HG02798 (cell line): Measurements from ENCODE around the gene PAGE2.
"Not testable (repeated sequence)": the region's sequence is repeated elsewhere in the genome, so short reads cannot be mapped to it uniquely, and the experiment has no call there.

ENCODE experiments used
- ATAC-seq: cut with Tn5 transposase; IDR thresholded peaks from one replicate; pipeline ENCODE4 v1.9.1; 2021; ENCODE audit warnings: mild to moderate bottlenecking; ENCODE audit not compliant: unreplicated experiment, poor library complexity

Gene PAGE2, protein sequence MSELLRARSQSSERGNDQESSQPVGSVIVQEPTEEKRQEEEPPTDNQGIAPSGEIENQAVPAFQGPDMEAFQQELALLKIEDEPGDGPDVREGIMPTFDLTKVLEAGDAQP

DNA sequence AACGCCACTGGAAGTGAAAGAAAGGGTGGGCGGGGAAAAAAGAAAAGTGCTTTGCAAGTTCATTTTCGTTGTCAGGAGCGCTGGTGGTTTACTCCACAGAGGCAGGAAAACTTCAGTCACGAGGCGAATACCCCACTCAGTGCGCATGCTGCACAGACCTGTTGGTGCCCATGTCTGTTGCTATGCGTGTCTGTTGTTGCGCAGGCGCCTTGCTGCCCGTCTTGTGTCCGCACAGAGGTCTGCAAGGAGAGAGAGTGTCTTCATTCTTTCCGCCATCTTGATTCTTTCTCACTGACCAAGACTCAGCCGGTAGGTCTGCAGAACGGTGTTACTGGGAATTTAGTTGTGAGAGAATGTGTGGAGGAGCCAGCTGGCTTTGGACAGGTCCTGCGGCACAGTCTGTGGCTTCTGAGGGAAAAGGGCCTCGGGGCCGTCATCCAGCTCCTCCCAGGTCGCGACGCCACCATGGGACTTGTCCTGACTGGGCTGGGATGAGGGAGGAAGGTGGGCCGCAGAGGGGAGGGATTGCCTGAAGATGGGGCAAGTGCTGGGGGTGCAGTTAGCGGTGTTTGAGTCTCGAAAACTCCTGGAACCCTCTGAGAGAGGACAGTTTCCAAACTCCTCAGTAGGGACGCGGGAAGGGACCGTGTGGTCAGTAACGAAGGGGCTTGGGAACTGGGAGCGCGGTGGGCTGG lies at the start of gene PAGE2:
Gene PAGE2, plus strand, starts transcription at position 224 of the 695 bp plus-strand sequence. CDS start 1,003 bp downstream, outside the sequence.
- ATAC-seq = no peak

DNA sequence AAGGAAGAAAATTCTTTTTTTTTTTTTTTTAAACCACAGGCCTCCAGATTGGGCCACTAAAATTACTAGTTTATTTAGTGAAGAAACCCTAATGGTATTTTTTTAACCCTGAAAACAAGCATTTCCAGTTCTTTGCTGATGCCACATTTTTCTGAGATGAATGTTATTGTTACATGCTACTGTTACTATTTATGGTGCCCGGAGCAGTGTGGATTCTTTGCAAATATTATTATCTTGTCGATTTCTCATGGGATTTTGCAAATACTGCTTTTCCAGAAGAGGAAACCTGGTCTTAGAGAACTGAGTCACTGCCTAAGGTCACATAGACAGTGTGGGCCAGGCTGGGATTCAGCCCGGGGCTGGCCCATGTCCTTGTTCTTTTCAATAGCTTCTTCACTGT lies 49.3 kb upstream of the PAGE2 start:
- no peak for ATAC-seq

DNA sequence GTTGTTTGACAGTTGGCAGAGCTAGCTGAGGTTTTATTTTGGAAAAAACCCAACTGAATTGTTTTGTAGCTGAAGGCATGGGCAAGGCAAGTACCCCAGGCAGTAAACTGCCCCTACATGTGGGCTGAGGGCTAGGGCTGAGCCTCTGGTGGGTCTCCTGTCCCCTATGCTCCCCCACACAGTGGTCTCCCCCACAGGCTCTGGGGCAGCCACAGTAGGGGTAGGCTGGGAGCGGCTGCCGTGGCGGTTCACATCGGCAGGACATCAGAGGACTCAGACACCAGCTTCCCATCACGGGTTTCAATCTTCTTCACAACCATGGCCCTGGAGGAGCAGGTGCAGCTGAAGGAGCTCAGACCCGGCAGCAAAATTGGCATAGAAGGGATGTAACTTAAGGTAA lies 47.3 kb upstream of the PAGE2 start:
- no peak for ATAC-seq

DNA sequence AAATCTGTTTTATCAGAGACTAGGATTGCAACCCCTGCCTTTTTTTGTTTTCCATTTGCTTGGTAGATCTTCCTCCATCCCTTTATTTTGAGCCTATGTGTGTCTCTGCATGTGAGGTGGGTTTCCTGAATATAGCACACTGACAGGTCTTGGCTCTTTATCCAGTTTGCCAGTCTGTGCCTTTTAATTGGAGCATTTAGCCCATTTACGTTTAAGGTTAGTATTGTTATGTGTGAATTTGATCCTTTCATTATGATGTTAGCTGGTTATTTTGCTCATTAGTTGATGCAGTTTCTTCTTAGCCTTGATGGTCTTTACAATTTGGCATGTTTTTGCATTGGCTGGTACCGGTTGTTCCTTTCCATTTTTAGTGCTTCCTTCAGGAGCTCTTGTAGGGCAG lies 38.2 kb upstream of the PAGE2 start:
- ATAC-seq = not testable (repeated sequence)

DNA sequence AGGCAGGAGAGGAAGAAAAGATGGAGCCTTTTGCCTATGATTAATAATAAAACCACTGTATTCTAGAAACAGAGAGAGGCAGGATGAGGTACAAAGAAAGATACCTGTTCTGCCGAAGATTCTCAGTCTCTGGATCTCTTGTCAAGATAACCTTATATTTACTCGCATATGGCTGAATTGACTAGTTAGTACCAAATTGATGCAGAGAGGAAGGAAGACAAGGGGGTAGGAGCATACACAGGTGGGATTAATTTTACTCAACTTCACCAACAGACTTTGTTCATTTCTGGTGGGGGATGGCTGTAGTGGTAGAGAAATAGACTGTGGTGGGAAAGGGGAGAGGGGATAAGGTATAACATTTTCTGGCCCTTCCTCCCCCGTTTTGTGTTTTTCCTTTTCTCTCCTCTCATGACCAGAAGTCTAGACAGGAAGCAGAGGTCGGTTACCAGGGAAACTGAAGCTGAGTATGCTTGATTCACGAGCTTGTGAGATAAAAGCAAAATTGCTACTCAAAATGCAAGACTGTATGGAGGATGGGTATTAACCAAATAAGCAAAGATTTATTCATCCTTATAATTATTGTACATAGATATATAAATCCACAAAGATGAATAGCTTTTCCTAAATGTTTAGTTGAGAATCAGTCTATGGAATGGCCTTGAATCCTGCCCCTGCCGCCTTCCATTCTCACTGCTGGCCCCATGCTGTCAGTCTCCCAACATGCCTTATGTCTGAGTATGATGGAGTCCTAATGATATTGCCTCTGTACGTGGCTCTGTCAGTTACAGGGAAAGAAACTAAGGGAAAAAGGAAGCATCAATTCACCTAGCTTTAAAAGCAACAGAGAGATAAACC lies 31.8 kb upstream of the PAGE2 start:
- ATAC-seq = no peak

DNA sequence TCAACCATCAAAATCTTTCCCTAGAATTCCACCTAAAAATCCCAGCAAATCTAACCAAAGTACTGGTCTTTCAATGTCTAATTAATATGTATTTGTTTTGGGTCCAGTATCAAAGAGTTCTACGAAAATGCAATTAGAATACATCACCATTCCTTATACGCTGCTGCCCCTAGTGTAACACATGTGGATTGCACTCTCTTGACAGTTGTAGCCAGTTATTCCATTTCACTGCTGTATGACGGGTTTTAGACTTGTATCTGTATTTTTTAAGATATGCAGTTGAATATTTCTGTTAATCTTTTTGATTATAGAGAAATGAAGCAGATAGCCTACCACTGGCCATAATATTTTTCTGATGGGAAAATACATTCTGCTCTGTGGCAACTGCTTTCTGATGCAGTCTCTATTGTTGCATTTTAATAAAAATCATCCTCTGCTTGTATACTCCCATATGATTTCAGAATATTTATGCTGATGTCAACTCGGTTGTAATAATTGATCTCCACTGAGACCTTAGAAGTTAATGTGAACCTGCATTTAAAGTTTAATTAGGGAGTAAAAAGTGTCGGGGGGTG lies 31.1 kb upstream of the PAGE2 start:
- ATAC-seq = peak; percentile 40

DNA sequence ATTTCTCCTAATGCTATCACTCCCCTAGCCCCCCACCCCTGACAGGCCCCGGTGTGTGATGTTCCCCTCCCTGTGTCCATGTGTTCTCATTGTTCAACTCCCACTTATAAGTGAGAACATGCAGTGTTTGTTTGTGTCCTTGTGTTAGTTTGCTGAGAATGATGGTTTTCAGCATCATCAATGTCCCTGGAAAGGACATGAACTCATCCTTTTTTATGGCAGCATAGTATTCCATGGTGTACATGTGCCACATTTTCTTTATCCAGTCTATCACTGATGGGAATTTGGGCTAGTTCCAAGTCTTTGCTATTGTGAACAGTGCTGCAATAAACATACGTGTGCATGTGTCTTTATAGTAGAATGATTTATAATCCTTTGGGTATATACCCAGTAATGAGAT lies 21.6 kb upstream of the PAGE2 start:
- not testable (repeated sequence) for ATAC-seq

DNA sequence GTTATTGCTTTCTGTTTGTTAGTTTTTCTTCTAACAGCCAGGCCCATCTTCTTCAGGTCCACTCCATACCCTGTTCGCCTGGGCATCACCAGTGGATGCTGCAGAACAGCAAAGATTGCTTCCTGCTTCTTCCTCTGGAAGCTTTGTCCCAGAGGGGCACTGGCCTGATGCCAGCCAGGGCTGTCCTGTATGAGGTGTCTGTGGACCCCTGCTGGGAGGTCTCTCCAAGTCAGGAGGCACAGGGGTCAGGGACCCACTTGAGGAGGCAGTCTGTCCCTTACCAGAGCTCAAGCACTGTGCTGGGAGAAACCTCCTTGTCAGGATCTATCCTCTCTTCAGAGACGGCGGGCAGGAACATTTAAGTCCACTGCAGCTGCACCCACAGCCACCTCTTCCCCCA lies 16.5 kb upstream of the PAGE2 start:
- no peak for ATAC-seq

DNA sequence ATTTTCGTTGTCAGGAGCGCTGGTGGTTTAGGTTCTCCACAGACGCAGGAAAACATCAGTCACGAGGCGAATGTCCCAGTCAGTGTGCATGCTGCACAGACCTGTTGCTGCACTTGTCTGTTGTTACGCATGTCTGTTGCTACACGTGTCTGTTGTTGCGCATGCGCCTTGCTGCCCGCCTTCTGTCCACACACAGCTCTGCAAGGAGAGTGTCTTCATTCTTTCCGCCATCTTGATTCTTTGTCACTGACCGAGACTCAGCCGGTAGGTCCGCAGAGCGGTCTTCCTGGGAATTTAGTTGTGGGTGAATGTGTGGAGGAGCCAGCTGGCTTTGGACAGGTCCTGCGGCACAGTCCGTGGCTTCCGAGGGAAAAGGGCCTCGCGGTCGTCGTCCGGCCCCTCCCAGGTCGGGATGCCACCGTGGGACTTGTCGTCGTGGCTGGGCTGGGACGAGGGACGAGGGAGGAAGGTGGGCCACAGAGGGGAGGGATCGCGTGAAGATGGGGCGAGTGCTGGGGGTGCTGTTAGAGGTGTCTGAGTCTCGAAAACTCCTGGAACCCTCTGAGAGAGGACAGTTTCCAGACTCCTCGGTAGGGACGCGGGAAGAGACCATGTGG lies 13.9 kb upstream of the PAGE2 start, which contains the start of gene PAGE2B:
Gene PAGE2B, plus strand, starts transcription at position 180 of the 617 bp plus-strand sequence. CDS start 1,012 bp downstream, outside the sequence.
- ATAC-seq = no peak

DNA sequence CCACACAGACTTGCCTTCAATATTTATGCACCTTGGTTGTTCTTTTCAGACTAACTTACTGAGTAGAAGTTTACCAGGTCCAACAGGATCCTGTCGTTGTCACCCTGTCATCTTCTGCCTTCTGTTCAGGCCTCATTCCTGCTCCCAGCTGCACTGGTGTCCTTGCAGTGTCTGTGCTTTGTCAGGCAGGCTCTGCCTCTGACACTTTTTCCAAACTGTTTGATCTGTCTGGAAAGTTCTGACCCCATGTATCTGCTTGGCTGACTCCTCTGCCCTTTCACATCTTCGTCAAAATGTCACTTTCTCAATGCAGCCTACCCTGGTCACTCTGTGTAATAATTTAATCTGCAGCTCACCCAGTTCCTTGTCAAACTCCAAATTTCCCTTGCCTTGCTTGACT lies 9.9 kb downstream of the PAGE2 start:
- no peak for ATAC-seq

DNA sequence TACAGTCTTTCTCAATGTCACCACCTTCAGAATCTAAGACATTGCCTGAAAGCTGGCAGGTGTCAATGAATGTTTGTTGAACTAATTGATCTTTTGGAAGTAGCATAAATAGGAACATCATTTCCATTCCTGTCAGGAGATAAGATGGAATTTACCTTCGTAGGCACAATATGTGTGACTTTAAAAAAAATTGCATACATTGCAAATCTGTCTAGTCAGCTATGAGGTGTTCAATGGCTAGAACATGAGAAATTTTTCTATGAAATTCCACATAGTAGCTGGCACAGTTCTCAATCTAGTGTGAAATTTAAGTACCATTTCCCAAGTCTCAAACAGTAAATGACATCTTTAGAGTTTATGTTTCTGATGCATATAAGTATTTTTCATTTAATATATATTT lies 10.3 kb downstream of the PAGE2 start:
- ATAC-seq = no peak

DNA sequence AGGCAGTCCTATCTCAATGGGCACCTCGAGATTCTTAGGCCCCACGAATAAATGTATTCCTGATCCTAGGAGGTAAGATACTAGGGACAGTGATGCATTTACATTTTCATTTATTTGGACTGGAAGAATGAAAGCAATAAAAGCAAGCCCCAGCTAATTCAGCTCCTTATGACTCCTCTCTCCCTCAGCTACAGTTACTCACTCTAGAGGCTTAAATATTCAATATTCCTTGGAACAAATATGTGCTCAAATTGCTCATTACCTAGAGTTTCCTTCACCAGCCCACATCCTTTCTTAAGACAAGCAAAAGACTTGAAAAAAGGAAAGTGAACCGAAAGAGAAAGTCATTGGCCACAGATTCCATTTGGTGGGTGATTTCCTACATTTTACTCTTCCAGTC lies 13.9 kb downstream of the PAGE2 start:
- ATAC-seq = no peak

DNA sequence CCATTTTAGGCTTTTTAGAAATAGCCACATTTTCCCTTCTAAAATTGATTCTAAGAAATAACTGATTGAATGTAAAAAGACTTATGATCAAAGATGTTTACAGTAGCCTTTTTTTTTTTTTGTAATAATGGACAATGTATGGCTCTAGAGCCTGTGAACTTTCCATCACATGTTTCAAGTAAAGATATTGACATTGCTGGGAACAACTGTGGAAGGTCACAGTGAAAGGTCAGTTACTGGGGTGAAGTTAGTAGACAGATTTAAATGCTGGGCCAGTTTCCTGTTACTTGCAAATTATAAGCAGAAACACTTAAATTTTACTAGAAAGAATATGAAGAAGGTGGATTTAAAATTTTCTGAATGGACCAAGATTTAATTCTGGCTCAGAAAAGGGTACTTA lies 18.4 kb downstream of the PAGE2 start:
- no peak for ATAC-seq

DNA sequence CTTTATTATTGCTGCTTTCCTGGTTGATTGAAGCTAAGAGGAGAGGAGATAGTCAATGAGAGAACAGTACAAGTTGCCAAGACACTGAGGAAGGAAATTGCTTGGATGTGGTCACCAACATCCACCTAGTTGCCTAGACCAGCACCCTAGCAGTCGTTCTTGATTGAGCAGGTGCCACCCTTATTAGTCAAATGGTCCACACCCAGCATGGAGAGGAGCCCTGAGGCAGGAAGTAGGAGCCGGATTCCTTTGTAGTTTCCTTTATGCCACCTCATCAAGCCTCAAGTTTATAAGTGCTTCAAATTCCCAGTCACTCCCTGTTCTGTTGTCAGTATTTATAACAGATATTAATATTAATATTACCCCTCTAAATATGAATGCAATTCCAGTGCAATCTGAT lies 19.1 kb downstream of the PAGE2 start:
- no peak for ATAC-seq

DNA sequence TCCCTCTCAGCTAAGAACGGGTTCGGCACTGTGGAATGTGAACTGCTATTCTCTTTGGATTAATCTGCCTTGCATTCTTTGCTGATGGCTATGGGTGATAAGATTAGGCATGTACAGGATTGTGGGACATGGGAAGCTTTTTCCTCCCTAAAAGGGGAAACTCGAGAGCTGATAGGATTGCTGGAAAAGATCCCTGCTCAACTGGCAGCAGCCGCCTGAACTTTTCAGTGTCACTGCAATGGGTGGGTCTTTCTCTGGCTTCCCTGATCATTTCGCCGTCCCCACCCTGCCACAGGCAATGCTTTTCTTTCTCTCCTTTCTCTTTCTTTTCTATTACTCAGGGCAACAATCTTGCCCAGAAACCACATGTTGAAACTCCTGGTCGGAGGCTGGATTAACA lies 20.5 kb downstream of the PAGE2 start:
- ATAC-seq = no peak

DNA sequence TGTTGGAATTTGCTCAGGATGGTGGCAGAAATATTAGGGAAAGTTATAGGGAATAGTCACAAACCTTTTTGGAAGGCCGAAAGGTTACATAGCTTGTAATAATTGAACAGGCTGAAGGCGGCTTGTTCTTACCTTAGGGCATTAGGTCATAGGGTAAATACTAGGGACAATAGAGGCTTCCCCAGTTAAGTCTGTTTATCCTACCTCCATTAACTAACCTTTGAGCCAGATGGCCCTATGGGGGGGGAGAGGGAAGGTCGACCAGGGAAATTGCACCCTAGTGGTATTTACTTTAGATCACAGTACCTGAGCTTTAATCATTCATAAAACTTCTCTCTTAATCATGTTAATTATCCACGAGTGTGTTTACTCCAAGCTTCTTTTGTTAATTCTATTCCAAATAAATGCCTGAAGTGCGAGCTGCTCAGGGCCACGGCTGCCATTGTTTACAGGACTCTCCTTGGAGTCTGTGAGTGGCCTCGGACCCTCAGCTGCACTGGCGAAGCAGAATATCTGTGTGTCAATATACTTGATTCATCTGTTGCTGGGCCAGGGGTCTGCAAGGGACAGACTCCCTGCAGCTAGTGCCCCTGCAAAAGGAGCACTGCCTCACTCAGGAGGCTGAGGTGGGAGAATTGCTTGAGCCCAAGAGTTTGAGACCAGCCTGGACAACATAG lies 22.9 kb downstream of the PAGE2 start:
- ATAC-seq = no peak

DNA sequence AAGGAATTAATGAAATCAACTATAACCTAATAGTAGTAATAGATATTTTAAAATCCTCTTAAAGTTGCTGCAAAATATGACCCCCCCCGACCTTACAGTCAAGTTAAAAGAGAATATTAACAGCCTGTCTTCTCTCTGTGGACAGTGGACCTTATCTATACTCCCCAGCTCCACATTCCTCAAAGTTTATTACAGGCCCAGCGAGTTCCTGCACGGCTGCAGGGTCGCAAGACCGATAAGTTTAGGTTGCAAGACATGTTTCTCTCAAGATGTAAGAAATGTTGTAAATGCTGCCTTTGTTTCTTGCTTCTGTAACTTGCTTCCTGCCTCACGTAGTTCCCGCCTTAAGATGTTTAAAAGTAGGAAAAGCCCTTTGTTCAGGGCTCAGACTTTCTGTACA lies 27.8 kb downstream of the PAGE2 start:
- ATAC-seq = not testable (repeated sequence)

DNA sequence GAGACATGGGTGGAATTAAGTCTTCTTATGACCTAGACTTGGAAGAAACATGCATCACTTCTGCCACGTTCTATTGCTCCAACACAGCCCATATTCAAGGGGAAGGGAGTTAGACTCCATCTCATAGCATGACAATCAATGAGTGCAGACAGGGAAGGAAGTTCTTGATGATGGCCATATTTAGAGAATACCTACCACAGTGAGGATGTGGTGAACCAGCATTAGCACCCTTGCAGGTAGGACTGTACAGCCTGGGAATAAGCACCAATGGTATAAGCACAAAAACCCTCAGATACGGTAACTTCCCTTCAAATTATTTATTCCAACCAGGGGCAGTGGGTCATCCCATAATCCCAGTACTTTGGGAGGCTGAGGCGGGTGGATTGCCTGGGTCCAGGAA lies 29.8 kb downstream of the PAGE2 start:
- ATAC-seq = no peak

DNA sequence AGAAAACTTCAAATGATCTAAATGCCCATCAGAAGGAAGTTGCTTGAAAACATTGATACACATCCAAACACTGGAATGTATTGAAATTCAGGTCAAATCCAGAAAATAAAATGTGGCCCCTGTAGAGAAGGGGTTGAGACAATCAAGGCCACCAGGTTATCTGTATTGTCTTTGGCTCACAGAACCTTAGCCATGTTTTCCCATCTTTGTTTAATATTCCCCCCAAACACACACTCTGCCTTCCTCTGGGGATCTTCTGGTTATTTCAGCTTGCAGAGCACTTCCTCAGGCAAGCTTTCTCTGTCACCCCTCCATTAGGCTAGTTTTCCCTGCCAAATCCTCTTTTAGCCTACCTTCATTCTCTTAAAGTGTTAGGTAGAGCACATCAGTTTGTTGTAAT lies 30.5 kb downstream of the PAGE2 start:
- no peak for ATAC-seq

DNA sequence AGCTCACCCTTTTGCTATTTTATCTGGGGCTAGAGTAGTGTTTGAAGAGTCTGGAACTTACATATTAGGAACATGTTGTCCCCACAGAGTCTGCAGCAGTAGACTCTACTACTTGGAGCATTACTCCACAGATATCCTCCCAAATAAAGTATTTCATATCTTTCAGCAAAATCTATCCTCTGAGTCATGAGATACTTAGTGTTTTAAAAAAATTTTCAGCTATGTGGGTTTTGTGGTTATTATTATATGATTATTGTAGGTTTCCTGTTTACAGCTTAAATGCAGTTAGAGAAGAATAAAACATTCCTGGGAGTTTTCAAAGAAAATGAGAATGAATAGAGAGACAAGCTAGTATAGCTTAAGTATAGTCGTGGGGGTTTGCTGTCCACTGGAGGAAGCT lies 30.9 kb downstream of the PAGE2 start:
- ATAC-seq = no peak
